HEK293 (cell line): ENCODE results near the gene ZC3H7B.

Source experiments
- CTCF ChIA-PET: fragments of 350-600 bp; formaldehyde crosslinking; extraction: SDS; loops from one replicate; lab custom pipeline; 2021; ENCODE audit warnings: antibody characterized with exemption; lab: Yijun Ruan, JAX
- POLR2A ChIA-PET: fragments of 300-600 bp; formaldehyde crosslinking; extraction: SDS; loops from one replicate; lab custom pipeline; 2020; ENCODE audit warnings: antibody characterized with exemption, inconsistent platforms; lab: Yijun Ruan, JAX
- H3K27ac ChIP-seq: fragments of 200-500 bp; sonication (Bioruptor generic); 2 replicates; pipeline ENCODE4 v1.5.1; 2014; ENCODE audit warnings: low read depth, low read length, control low read depth, inconsistent platforms; ENCODE audit errors: extremely low read depth
- H3K36me3 ChIP-seq, 2 experiments: fragments of 200-500 bp in 1 of 2; sonication (Bioruptor generic) in 1 of 2; 1 replicate in 1 of 2; 2 replicates in 1 of 2; pipeline ENCODE4 v1.5.1; 2014 to 2017; ENCODE audit warnings: inconsistent platforms in 2 of 2, low read length in 2 of 2; ENCODE audit not compliant: control insufficient read depth in 2 of 2, insufficient read depth in 1 of 2
- H3K4me1 ChIP-seq: fragments of 200-500 bp; sonication (Bioruptor generic); 2 replicates; pipeline ENCODE4 v1.5.1; 2014; ENCODE audit warnings: mild to moderate bottlenecking, low read length, inconsistent platforms; ENCODE audit not compliant: control insufficient read depth, insufficient read depth
- H3K4me3 ChIP-seq: 2 replicates; pipeline ENCODE4 v1.5.1; 2011; ENCODE audit warnings: low read depth, mild to moderate bottlenecking, control low read depth, low read length, moderate library complexity
- H3K9me3 ChIP-seq: fragments of 200-500 bp; sonication (Bioruptor generic); 2 replicates; pipeline ENCODE4 v1.5.1; 2014; ENCODE audit warnings: low read depth, low read length, inconsistent platforms; ENCODE audit not compliant: control insufficient read depth, insufficient read depth
- HOXC10 ChIP-seq: sonication (generic); formaldehyde crosslinking; IDR thresholded peaks from 2 replicates; pipeline ENCODE4 v1.8.1; 2023; ENCODE audit warnings: mild to moderate bottlenecking, missing genetic modification reagents
- ZBTB17 ChIP-seq: fragments of 450-650 bp; formaldehyde crosslinking; IDR thresholded peaks from 2 replicates; pipeline ENCODE4 v1.5.1; 2016; ENCODE audit warnings: missing biosample characterization, missing genetic modification characterization
- ZBTB21 ChIP-seq: fragments of 450-650 bp; formaldehyde crosslinking; IDR thresholded peaks from 2 replicates; pipeline ENCODE4 v1.5.1; 2017; ENCODE audit warnings: missing biosample characterization, missing genetic modification characterization
- ZNF140 ChIP-seq: fragments of 450-650 bp; formaldehyde crosslinking; IDR thresholded peaks from 2 replicates; pipeline ENCODE4 v1.5.1; 2016; ENCODE audit warnings: missing biosample characterization, missing genetic modification characterization
- ZNF221 ChIP-seq: fragments of 450-650 bp; formaldehyde crosslinking; IDR thresholded peaks from 2 replicates; pipeline ENCODE4 v1.5.1; 2017; ENCODE audit warnings: missing biosample characterization, missing genetic modification characterization, borderline replicate concordance
- ZNF223 ChIP-seq: fragments of 450-650 bp; formaldehyde crosslinking; IDR thresholded peaks from 2 replicates; pipeline ENCODE4 v1.5.1; 2016; ENCODE audit warnings: missing biosample characterization, missing genetic modification characterization
- ZNF23 ChIP-seq: fragments of 450-650 bp; formaldehyde crosslinking; IDR thresholded peaks from 2 replicates; pipeline ENCODE4 v1.5.1; 2016; ENCODE audit warnings: missing biosample characterization, missing genetic modification characterization, borderline replicate concordance
- ZNF473 ChIP-seq: fragments of 450-650 bp; formaldehyde crosslinking; IDR thresholded peaks from 2 replicates; pipeline ENCODE4 v1.5.1; 2017; ENCODE audit warnings: missing biosample characterization, missing genetic modification characterization
- ZNF555 ChIP-seq: fragments of 450-650 bp; formaldehyde crosslinking; conservative IDR thresholded peaks from 2 replicates; pipeline ENCODE4 v1.5.1; 2017; ENCODE audit warnings: missing biosample characterization, mild to moderate bottlenecking, missing genetic modification characterization, inconsistent platforms
- ZNF596 ChIP-seq: fragments of 450-650 bp; IDR thresholded peaks from 2 replicates; pipeline ENCODE4 v1.5.0; 2018; ENCODE audit warnings: missing biosample characterization, mild to moderate bottlenecking, missing genetic modification characterization, moderate library complexity
- ZNF785 ChIP-seq: fragments of 450-650 bp; formaldehyde crosslinking; IDR thresholded peaks from 2 replicates; pipeline ENCODE4 v1.5.1; 2016; ENCODE audit warnings: missing biosample characterization, missing genetic modification characterization
- TF ChIP-seq, protein P1 (sequence below): fragments of 450-650 bp; formaldehyde crosslinking; IDR thresholded peaks from 2 replicates; pipeline ENCODE4 v1.5.1; 2016; ENCODE audit warnings: missing biosample characterization, missing genetic modification characterization, borderline replicate concordance
- TF ChIP-seq, protein P2 (sequence below): fragments of 450-650 bp; formaldehyde crosslinking; IDR thresholded peaks from 2 replicates; pipeline ENCODE4 v1.5.1; 2016; ENCODE audit warnings: missing biosample characterization, missing genetic modification characterization
- TF ChIP-seq, protein P3 (sequence below): fragments of 450-650 bp; formaldehyde crosslinking; IDR thresholded peaks from 2 replicates; pipeline ENCODE4 v1.5.1; 2016; ENCODE audit warnings: missing biosample characterization, missing genetic modification characterization

The ZC3H7B gene

DNA sequence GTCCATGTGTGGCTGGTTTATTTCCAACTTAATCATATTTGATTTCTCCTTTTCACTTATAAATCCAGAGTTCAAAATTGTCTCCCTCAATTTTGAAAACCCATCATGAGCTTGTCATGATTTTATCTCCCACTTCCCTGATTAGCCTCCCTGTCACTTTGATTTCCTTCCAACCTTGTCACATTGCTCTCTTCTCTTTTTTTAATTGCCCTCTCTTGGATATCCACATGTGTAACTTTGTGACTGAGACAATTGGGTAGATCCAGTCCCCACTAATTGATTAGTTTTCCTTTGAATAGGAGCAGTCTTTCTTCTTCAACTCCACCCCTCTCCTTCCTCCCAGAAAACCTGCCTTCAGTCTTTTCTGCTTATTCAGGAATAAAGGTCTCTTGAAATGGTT is 82.8 kb downstream of the ZC3H7B start:
- Histone ChIP-seq H3K4me1 (peaks cover 9% of the 10 kb centered on the region), H3K4me3 (no peak overlapping the region), H3K9me3 (no peaks in the 10 kb centered on the region), H3K36me3 (peaks cover 3 to 10% of the 10 kb centered on the region in 2 experiments; a peak in 2 of 3 replicates), H3K27ac (no peak overlapping the region)
- POLR2A ChIA-PET, result no interaction called here
- CTCF ChIA-PET, result interaction anchor here (0.9 to 1.3 kb wide), 2 partner anchors 20 kb away, joined by 3 read pairs; no protein-coding TSS in a partner anchor
- TF ChIP-seq ZBTB17 (tag by site-specific recombination), result peak; percentile 62
- no peak for TF ChIP-seq ZBTB21 (tag by site-specific recombination)
- TF ChIP-seq, all 188 proteins: peak for 1

DNA sequence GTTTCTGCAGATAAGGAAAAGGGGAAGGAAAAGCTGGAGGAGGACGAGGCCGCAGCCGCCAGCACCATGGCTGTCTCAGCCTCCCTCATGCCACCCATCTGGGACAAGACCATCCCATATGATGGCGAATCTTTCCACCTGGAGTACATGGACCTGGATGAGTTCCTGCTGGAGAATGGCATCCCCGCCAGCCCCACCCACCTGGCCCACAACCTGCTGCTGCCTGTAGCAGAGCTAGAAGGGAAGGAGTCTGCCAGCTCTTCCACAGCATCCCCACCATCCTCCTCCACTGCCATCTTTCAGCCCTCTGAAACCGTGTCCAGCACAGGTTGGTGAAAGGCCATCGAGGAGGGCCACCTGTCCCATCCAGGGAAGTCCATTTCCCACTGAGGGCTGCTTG is 86.0 kb downstream of the ZC3H7B start:
- TF ChIP-seq ZNF473 (no peak), ZNF555 (no peak), ZNF140 (tag by site-specific recombination) (no peak), HOXC10 (CRISPR knock-in tag) (no peak), ZNF785 (no peak), ZNF23 (tag by site-specific recombination) (no peak), ZNF223 (tag by site-specific recombination) (no peak), ZNF596 (tag by site-specific recombination) (no peak), ZNF221 (tag by site-specific recombination) (no peak)
- TF ChIP-seq, protein P1, sequence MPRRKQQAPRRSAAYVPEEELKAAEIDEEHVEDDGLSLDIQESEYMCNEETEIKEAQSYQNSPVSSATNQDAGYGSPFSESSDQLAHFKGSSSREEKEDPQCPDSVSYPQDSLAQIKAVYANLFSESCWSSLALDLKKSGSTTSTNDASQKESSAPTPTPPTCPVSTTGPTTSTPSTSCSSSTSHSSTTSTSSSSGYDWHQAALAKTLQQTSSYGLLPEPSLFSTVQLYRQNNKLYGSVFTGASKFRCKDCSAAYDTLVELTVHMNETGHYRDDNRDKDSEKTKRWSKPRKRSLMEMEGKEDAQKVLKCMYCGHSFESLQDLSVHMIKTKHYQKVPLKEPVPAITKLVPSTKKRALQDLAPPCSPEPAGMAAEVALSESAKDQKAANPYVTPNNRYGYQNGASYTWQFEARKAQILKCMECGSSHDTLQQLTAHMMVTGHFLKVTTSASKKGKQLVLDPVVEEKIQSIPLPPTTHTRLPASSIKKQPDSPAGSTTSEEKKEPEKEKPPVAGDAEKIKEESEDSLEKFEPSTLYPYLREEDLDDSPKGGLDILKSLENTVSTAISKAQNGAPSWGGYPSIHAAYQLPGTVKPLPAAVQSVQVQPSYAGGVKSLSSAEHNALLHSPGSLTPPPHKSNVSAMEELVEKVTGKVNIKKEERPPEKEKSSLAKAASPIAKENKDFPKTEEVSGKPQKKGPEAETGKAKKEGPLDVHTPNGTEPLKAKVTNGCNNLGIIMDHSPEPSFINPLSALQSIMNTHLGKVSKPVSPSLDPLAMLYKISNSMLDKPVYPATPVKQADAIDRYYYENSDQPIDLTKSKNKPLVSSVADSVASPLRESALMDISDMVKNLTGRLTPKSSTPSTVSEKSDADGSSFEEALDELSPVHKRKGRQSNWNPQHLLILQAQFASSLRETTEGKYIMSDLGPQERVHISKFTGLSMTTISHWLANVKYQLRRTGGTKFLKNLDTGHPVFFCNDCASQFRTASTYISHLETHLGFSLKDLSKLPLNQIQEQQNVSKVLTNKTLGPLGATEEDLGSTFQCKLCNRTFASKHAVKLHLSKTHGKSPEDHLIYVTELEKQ (tag by site-specific recombination), result no peak
- TF ChIP-seq, protein P2, sequence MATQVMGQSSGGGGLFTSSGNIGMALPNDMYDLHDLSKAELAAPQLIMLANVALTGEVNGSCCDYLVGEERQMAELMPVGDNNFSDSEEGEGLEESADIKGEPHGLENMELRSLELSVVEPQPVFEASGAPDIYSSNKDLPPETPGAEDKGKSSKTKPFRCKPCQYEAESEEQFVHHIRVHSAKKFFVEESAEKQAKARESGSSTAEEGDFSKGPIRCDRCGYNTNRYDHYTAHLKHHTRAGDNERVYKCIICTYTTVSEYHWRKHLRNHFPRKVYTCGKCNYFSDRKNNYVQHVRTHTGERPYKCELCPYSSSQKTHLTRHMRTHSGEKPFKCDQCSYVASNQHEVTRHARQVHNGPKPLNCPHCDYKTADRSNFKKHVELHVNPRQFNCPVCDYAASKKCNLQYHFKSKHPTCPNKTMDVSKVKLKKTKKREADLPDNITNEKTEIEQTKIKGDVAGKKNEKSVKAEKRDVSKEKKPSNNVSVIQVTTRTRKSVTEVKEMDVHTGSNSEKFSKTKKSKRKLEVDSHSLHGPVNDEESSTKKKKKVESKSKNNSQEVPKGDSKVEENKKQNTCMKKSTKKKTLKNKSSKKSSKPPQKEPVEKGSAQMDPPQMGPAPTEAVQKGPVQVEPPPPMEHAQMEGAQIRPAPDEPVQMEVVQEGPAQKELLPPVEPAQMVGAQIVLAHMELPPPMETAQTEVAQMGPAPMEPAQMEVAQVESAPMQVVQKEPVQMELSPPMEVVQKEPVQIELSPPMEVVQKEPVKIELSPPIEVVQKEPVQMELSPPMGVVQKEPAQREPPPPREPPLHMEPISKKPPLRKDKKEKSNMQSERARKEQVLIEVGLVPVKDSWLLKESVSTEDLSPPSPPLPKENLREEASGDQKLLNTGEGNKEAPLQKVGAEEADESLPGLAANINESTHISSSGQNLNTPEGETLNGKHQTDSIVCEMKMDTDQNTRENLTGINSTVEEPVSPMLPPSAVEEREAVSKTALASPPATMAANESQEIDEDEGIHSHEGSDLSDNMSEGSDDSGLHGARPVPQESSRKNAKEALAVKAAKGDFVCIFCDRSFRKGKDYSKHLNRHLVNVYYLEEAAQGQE (tag by site-specific recombination), result no peak
- TF ChIP-seq, protein P3, sequence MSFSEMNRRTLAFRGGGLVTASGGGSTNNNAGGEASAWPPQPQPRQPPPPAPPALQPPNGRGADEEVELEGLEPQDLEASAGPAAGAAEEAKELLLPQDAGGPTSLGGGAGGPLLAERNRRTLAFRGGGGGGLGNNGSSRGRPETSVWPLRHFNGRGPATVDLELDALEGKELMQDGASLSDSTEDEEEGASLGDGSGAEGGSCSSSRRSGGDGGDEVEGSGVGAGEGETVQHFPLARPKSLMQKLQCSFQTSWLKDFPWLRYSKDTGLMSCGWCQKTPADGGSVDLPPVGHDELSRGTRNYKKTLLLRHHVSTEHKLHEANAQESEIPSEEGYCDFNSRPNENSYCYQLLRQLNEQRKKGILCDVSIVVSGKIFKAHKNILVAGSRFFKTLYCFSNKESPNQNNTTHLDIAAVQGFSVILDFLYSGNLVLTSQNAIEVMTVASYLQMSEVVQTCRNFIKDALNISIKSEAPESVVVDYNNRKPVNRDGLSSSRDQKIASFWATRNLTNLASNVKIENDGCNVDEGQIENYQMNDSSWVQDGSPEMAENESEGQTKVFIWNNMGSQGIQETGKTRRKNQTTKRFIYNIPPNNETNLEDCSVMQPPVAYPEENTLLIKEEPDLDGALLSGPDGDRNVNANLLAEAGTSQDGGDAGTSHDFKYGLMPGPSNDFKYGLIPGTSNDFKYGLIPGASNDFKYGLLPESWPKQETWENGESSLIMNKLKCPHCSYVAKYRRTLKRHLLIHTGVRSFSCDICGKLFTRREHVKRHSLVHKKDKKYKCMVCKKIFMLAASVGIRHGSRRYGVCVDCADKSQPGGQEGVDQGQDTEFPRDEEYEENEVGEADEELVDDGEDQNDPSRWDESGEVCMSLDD (tag by site-specific recombination), result no peak
- ChIA-PET POLR2A (interaction anchor here (0.8 to 1.1 kb wide), 2 partner anchors 9 to 10 kb away, joined by 3 to 4 read pairs; no protein-coding TSS in a partner anchor), CTCF (interaction anchor here (1.1 kb wide), 2 partner anchors 17 to 140 kb away, joined by 3 to 4 read pairs; no protein-coding TSS in a partner anchor)
- H3K36me3 ChIP-seq, result peaks cover 9 to 14% of the 10 kb centered on the region in 2 experiments; a peak in 2 of 3 replicates
- H3K4me3 ChIP-seq, result no peak overlapping the region
- no peaks in the 10 kb centered on the region for H3K9me3 ChIP-seq
- 0 out of 2 replicates have a peak, but pooled peaks cover 3% of the 10 kb centered on the region for H3K4me1 ChIP-seq
- H3K27ac ChIP-seq, result no peak overlapping the region
